A549 (cell line): ENCODE measurements around the gene SLC16A10.
"Not testable (repeated sequence)": the region's sequence is repeated elsewhere in the genome, so short reads cannot be mapped to it uniquely, and the experiment has no call there.

Experiments used
- CHD2 ChIP-seq: fragments of 150-350 bp; IDR thresholded peaks from 2 replicates; pipeline ENCODE4 v1.6.1; 2014; ENCODE audit warnings: low read length; ENCODE audit not compliant: partially characterized antibody
- CTCF ChIP-seq: fragments of >200 bp; sonication (Bioruptor Twin); formaldehyde crosslinking; IDR thresholded peaks from 3 replicates; pipeline ENCODE4 v1.5.1; 2016
- HMGXB4 ChIP-seq: fragments of 250-450 bp; sonication (Bioruptor Pico); IDR thresholded peaks from 2 replicates; pipeline ENCODE4 v1.5.0; 2021; ENCODE audit warnings: mild to moderate bottlenecking, moderate library complexity, borderline replicate concordance
- MAZ ChIP-seq: fragments of 150-350 bp; IDR thresholded peaks from 2 replicates; pipeline ENCODE4 v1.6.1; 2014; ENCODE audit warnings: antibody characterized with exemption, low read depth, low read length, borderline replicate concordance
- NFE2L2 ChIP-seq: fragments of 150-350 bp; conservative IDR thresholded peaks from 2 replicates; pipeline ENCODE4 v1.6.1; 2014; ENCODE audit warnings: low read length
- POLR2A ChIP-seq: IDR thresholded peaks from 2 replicates; pipeline ENCODE4 v1.6.1; 2012; ENCODE audit warnings: mild to moderate bottlenecking, low read length
- ZFP36 ChIP-seq: fragments of 450-650 bp; IDR thresholded peaks from 2 replicates; pipeline ENCODE4 v1.6.1; 2014; ENCODE audit warnings: borderline replicate concordance; ENCODE audit not compliant: partially characterized antibody

GRCh38 chr6:111062860-111063259 is 24.4 kb upstream of the SLC16A10 start:
- not testable (repeated sequence) for TF ChIP-seq ZFP36; HMGXB4 (CRISPR knock-in tag); MAZ; CTCF; NFE2L2; POLR2A; CHD2
